ENCODE data around the gene CEP295NL. TPM values are rescaled to one million over a fixed set of nuclear protein-coding genes. Genes with fewer than 3 reads are reported as not detected.

Gene CEP295NL
- total RNA-seq, 1 experiment from 2014 or later: 0.66 TPM

GRCh38 chr17:78940258-78940657 is 37.3 kb upstream of the CEP295NL start:
- no peak overlapping the region for H2BK12ac ChIP-seq (ENCODE audit: insufficient read length, low read depth, low read length)
- no peak overlapping the region for H3K23ac ChIP-seq (ENCODE audit: insufficient read length, low read depth, low read length)
- TF ChIP-seq CTCF (conservative IDR thresholded peaks at IDR 0.05): no peak
- no peak overlapping the region for H3K18ac ChIP-seq (ENCODE audit: insufficient read length, low read depth, low read length)
- no peak overlapping the region for H4K8ac ChIP-seq (replicated peaks; ENCODE audit: insufficient read length, low read depth, low read length)
- H3K14ac ChIP-seq (ENCODE audit: insufficient read depth, low read length): no peak overlapping the region
- no peak overlapping the region for H4K5ac ChIP-seq (ENCODE audit: insufficient read length, low read depth, low read length)
- no peaks in the 10 kb centered on the region for H3K4me1 ChIP-seq (ENCODE audit: insufficient read depth, low read length)
- Mint-ChIP-seq H3K36me3 (ENCODE audit: insufficient read depth in 1 of 3, low read depth in 3 of 3) (no peaks in the 10 kb centered on the region), H3K27ac (no peak overlapping the region), H3K4me3 (no peak overlapping the region), H3K9me3 (no peaks in the 10 kb centered on the region), H3K4me1 (peaks cover 0 to 15% of the 10 kb centered on the region in 2 experiments; a peak in 1 of 4 replicates), H3K27me3 (ENCODE audit: low read depth) (peaks cover 11% of the 10 kb centered on the region)
- no CpG with 5 or more reads among the region's 5 CpGs for WGBS (ENCODE audit: extremely low coverage, insufficient read length, low lambda C conversion rate)
- no peak overlapping the region for H2BK120ac ChIP-seq (ENCODE audit: low read depth, low read length, poor library complexity, severe bottlenecking)
- no peak overlapping the region for H2AK5ac ChIP-seq (ENCODE audit: insufficient read length, low read length)
- no peaks in the 10 kb centered on the region for H3K23me2 ChIP-seq (ENCODE audit: insufficient read length, low read depth, low read length, poor library complexity, severe bottlenecking)
- no peak overlapping the region for H2BK20ac ChIP-seq (ENCODE audit: low read depth, low read length, poor library complexity, severe bottlenecking)
- no peak overlapping the region for H3K56ac ChIP-seq (ENCODE audit: insufficient read length, low read depth, low read length)
- H4K91ac ChIP-seq (ENCODE audit: insufficient read length, low read depth, low read length): no peak overlapping the region
- no peak overlapping the region for H2AFZ ChIP-seq (ENCODE audit: low read length)
- H3T11ph ChIP-seq (ENCODE audit: low read length): no peak overlapping the region
- no peak for DNase-seq
- no peaks in the 10 kb centered on the region for H3K27me3 ChIP-seq (ENCODE audit: insufficient read depth, low read length)
- H3K4ac ChIP-seq (ENCODE audit: low read depth, low read length): no peak overlapping the region
- H3K79me2 ChIP-seq (ENCODE audit: insufficient read depth, low read length): no peaks in the 10 kb centered on the region
- H3K9me3 ChIP-seq (ENCODE audit: control insufficient read depth, low read depth, low read length): no peaks in the 10 kb centered on the region
- H2BK15ac ChIP-seq (ENCODE audit: low read depth, low read length): no peak overlapping the region
- no peak overlapping the region for H3K27ac ChIP-seq (ENCODE audit: insufficient read length, low read depth, low read length)
- H3K9ac ChIP-seq (ENCODE audit: extremely low read depth, insufficient read length, low read length): no peak overlapping the region
- H4K20me1 ChIP-seq (ENCODE audit: control insufficient read depth, insufficient read depth, insufficient read length): no peaks in the 10 kb centered on the region
- H3K4me2 ChIP-seq (ENCODE audit: insufficient read depth, insufficient read length, low read length): no peak overlapping the region
- no peaks in the 10 kb centered on the region for H3K79me1 ChIP-seq (ENCODE audit: insufficient read depth, low read depth, low read length, poor library complexity, severe bottlenecking)
- no peak overlapping the region for H2BK5ac ChIP-seq (ENCODE audit: insufficient read length, low read length)

Measured in H9 (cell line).